GM19324 (cell line): ENCODE results near the gene IFNL4.
"Not testable (repeated sequence)": the region's sequence is repeated elsewhere in the genome, so short reads cannot be mapped to it uniquely, and the experiment has no call there.

ENCODE experiments used
- ATAC-seq: cut with Tn5 transposase; IDR thresholded peaks from one replicate; pipeline ENCODE4 v1.9.1; 2021; ENCODE audit warnings: mild to moderate bottlenecking, moderate library complexity; ENCODE audit not compliant: unreplicated experiment, low FRiP score

Gene IFNL4

GRCh38 chr19:39230096-39230764 is 18.4 kb downstream of the IFNL4 start:
- ATAC-seq = no peak

DNA sequence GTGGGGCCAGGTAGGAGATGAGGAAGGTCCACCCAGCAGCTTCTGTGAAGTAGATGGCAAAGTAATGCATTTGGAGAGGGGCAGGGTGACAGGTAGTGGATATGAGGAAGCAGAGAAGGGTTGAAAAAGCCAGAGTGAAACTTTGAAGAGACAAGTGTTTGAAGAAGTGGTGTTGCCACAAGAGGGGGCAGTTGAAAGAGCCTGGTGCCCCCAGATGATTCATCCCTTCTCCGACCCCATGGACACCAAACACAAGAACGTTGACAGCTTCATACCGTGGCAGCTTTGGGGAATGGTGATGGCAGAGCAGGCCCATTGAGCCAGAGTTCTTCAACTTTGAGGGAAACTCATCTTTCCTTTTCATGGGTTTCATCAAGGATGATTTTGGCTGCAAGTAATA is 23.7 kb downstream of the IFNL4 start:
- ATAC-seq = no peak

- ATAC-seq = no peak
Observed at GRCh38 chr19:39223703-39224279, 24.9 kb downstream of the IFNL4 start.

GRCh38 chr19:39219108-39219507 is 29.5 kb downstream of the IFNL4 start:
- not testable (repeated sequence) for ATAC-seq

DNA sequence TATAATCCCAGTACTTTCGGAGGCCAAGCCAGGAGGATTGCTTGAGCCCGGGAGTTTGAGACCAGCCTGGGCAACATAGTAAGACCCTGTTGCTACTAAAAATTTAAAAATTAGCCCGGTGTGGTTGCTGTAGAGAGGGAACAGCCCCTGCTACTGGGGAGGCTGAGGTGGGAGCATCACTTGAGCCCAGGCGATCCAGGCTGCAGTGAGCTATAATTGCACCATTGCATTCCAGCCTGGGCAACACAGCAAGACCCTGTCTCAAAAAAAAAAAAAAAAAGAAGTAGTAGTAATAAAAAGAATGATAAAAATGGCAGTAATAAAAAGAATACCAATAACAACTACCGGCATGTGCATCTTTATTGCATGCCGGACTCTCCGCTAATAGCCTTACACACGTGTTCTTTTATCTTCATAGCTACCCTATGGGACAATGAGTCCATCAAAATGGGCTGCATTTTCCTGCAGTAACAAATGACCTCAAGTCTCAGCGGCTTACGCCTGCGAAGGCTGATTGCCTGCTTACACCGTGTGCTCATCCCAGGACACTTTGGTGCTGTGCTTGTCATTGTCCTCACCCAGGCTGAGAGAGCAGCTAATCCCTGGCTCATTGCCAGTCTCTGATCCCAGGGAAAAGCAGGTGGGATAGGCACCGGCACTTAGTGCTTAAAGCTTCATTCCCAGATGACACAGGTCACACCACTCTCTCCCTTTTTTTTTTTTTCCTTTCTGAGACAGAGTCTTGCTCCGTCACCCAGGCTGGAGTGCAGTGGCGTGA is 30.2 kb downstream of the IFNL4 start:
- no peak for ATAC-seq

DNA sequence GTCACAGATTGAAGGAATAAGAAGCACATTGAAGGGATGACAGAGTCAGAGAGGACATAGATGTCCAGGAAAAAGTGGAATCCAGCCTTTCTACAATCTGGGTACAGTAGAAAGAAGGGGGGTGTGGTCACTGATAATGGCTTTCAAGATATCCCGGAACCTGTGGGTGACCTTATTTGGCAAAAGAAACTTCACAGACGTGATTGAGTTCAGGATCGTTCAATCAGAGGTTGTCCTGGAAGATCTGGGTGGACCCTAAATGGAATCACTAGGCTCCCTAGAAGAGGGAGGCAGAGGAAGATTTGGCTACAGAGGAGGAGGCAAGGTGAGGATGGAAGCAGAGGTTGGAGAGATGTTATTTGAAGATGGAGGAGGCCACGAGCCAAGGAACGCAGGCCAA is 31.6 kb downstream of the IFNL4 start:
- no peak for ATAC-seq

DNA sequence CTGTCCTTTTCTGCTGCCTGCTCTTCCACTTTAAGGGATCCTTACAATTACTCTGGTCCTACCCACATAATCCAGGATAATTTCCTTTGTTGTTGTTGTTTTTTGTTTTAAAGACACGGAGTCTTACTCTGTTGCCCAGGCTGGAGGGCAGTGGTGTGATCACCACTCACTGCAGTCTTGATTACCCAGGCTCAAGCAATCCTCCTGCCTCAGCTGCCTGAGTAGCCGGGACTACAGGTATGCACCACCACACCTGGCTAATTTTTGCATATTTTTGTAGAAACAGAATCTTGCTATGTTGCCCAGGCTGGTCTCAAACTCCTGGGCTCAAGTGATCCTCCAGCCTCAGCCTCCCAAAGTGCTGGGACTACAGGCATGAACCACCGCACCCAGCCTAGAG is 33.3 kb downstream of the IFNL4 start:
- not testable (repeated sequence) for ATAC-seq

DNA sequence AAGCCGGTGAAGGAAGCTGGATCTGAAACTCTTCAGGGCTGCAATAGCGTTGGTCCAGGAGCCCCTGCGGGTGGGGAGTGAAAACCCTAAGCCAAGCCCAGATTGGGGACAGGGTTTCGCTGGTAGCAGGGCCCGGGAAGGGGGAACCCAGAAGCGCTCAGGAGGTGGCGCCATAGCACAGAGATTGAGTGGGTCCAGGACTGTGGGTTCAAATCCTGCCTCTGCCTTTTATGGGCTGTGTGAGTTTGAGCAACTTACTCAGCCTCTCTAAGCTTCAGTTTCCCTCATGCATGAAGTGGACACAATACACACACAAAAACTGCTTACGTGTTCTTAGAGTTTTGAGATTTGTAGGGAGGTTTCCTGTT is 36.3 kb downstream of the IFNL4 start:
- no peak for ATAC-seq

GRCh38 chr19:39211731-39212374 is 36.8 kb downstream of the IFNL4 start:
- ATAC-seq = no peak

- ATAC-seq = no peak
Observed at GRCh38 chr19:39209196-39209595, 39.5 kb downstream of the IFNL4 start.

- no peak for ATAC-seq
Observed at GRCh38 chr19:39208175-39208795, 40.4 kb downstream of the IFNL4 start.

- ATAC-seq = no peak
Observed at GRCh38 chr19:39207293-39207836, 41.3 kb downstream of the IFNL4 start.

DNA sequence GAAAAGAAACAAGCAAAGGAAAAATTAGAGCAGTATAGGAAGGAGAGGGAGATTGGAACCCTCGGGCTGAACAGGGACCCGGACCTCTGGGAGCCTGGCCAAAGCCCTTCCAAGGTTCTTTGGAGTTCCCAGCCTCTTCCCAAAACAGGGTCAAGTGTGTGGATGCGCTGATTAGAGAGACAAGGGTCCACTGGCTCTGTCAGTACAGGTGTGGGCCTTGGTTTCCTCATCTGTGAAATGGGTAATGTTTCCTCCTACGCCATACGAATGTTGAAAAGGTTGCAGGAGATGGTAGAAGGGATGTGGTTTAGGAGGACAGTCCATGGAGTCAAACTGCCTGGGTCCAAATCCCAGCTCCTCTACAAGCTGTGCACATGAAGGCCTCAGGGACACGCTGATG is 42.5 kb downstream of the IFNL4 start:
- no peak for ATAC-seq

- no peak for ATAC-seq
Observed at GRCh38 chr19:39205449-39205764, 43.2 kb downstream of the IFNL4 start.

DNA sequence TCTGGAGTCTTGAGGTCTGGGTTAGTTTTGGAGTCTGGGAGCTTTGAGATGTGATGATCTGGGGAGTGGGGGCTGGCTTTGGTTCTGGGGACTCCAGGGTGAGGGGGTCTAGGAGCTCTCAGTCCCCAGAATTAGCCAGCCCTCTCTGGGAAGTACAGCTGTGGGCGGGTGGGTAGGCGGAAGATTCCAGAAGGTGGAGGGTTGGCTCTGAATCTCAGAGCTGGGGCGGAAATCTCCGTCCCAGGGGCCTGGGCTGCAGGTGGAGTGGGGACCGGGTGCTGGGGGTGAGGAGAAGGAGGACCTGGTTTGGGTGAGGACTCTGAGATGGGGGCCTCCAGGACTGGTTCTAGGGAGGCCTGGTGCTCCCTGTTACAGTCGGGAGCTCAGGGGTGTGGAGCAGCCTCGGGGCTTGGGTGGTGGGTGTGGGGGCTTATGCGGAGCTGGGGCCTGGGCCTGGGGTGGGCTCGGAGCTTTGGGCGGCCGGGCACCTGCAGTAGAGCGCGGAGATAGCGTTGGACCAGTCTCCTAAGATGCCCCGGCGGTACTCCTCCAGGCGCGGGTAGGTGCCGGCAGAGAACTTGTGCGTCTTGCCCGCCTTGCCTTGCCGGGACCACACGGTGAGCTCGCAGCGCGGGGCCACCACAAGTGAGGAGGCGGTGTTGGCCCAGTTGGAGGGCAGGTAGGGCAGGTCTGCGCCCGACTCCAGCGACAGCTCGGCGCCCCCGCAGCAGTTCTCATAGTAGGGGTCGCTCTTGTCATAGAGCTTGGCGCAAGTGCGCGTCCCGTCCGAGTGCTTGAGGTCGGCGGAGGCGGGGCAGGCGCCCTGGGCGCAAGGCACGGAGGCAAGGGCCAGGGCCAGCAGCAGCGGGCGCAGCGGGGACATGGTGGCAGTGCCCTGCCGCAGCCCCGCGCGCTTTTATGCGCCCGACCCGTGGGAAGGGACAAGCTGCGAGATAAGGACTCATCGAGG is 45.0 kb downstream of the IFNL4 start, which contains the start of gene SYCN:
Gene SYCN, minus strand, starts transcription at position 892 of the 970 bp plus-strand sequence. Its CDS starts 9 bp downstream, at position 883.
- ATAC-seq = no peak

DNA sequence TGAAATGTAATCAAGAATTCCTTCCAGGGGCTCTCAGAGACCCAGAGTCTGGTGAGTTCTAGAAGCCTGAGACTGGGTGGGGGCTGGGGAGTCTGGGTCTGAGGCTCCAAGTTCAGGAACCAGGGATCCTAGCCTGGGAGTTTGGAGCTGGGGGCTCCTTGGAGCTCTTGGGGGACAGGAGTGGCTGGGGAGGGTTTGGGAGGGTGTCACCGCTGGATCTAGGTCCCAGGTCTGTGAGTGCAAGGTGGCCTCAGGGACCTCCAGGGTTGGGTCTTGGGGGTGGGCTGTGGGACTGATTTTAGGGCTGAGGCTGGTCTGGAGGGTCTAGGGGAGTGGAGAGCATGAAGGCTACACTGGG is 45.7 kb downstream of the IFNL4 start:
- ATAC-seq = no peak

GRCh38 chr19:39200803-39201115 is 47.9 kb downstream of the IFNL4 start:
- no peak for ATAC-seq

DNA sequence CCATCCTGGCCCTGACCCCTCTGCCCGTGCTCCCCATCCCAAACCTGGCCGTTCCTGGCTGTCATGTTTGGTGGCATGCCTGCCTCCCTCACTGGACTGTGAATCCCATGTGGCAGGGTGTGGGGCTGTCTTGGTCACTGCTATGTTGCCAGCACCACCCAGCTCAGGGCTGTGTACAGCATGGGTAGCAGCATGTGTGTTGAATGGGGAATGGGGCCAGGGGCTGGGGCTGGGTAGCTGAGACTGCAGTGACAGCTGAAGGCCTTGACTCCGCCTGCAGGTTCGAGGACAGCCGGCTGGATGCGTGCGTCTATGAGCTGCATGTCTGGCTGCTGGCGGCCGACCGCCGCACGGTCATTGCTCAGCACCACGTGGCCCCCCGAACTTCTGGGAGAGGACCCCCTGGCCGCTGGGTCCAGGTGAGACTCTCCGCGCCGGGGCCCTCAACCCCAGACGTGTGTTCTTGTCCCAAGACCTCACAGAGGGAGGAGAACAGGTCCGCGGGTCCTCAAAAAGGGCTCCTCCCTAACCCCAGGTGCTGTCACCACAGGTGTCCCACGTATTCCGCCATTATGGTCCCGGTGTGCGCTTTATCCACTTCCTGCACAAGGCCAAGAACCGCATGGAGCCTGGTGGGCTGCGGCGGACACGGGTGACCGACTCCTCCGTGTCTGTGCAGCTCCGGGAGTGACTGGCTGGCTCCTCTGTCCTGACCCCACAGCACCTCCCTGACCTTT is 48.4 kb downstream of the IFNL4 start:
- ATAC-seq = no peak

DNA sequence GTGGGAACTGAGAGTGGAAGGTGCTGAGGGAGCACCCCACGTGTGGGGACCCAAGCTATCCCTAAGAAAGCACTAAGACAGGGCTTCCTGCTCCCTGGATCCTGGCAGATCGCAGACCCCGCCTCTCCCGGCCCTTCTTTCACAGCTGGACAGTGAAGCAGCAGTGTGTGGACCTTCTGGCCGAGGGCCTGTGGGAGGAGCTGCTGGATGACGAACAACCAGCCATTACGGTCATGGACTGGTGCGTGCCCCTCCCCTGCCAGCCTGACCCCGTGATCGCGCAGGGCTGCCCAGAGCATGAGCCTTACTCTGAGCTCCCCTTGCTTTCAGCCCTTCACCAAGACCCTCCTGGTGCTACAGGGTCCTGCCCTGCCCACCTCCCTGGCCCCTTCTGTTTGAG is 49.6 kb downstream of the IFNL4 start:
- ATAC-seq = no peak
